ENCODE results near the gene ELK1. TPM values are rescaled to one million over a fixed set of nuclear protein-coding genes. Genes with fewer than 3 reads are reported as not detected.

ELK1 gene, protein sequence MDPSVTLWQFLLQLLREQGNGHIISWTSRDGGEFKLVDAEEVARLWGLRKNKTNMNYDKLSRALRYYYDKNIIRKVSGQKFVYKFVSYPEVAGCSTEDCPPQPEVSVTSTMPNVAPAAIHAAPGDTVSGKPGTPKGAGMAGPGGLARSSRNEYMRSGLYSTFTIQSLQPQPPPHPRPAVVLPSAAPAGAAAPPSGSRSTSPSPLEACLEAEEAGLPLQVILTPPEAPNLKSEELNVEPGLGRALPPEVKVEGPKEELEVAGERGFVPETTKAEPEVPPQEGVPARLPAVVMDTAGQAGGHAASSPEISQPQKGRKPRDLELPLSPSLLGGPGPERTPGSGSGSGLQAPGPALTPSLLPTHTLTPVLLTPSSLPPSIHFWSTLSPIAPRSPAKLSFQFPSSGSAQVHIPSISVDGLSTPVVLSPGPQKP
- total RNA-seq = 14.6 and 16.6 TPM in 2 replicates

GRCh38 chrX:47650164-47651042 is at the start of gene ELK1:
ELK1 (minus strand) TSS chrX:47650563; CDS start chrX:47641441, 9,122 bp downstream.

GRCh38 chrX:47658684-47659420 is 8.5 kb upstream of the ELK1 start, which contains the start of gene UXT:
UXT (minus strand) TSS chrX:47659180; CDS start chrX:47658927, 253 bp downstream.

GRCh38 chrX:47629419-47630200 is 20.8 kb downstream of the ELK1 start, which contains the start of gene CFP:
CFP (minus strand) TSS chrX:47629930; CDS start chrX:47629844, 86 bp downstream.

GRCh38 chrX:47619486-47620302 is 30.7 kb downstream of the ELK1 start, which contains the start of gene SYN1:
SYN1 (minus strand) TSS chrX:47619857; CDS start chrX:47619728, 129 bp downstream.

Other genes starting within 250 kb of the ELK1 start
- gene ZNF41, start 167.3 kb downstream of the ELK1 start, total RNA-seq = 4.4 and 5.1 TPM in 2 replicates
- 10.1 and 13.6 TPM in 2 replicates for gene ARAF, start 89.4 kb downstream of the ELK1 start, total RNA-seq
- 1,537 and 1,802 TPM in 2 replicates for gene TIMP1, start 68.1 kb downstream of the ELK1 start, total RNA-seq
- gene SYN1, start 30.7 kb downstream of the ELK1 start, total RNA-seq = 0.18 and 0.71 TPM in 2 replicates
- 0.14 and 0.46 TPM in 2 replicates for gene CFP, start 20.6 kb downstream of the ELK1 start, total RNA-seq
- gene UXT, start 8.6 kb upstream of the ELK1 start, total RNA-seq = 143 and 152 TPM in 2 replicates
- gene ZNF81, start 186.3 kb upstream of the ELK1 start, total RNA-seq = 3.7 and 5.7 TPM in 2 replicates

All from smooth muscle cell of bladder (primary cell).